Fibroblast of lung (primary cell): ENCODE results near the gene DNM1. TPM values are rescaled to one million over a fixed set of nuclear protein-coding genes. Genes with fewer than 3 reads are reported as not detected.

Experiments used
- DNase-seq, 2 donors: peaks; one replicate each; pipeline versions ENCODE4 v3.0.0 to v3.0.0-alpha.2; 2010; ENCODE audit warnings: low read depth in 2 of 2
- H2AFZ ChIP-seq: 2 replicates; pipeline ENCODE4 v1.5.1; 2012; ENCODE audit warnings: low read length, control low read depth, inconsistent platforms
- H3K27ac ChIP-seq: 2 replicates; pipeline ENCODE4 v1.5.1; 2011; ENCODE audit warnings: low read length, control low read depth; ENCODE audit not compliant: insufficient read depth
- H3K27me3 ChIP-seq: 2 replicates; pipeline ENCODE4 v1.5.1; 2011; ENCODE audit warnings: mild to moderate bottlenecking, low read length; ENCODE audit not compliant: control insufficient read depth, insufficient read depth
- H3K36me3 ChIP-seq: 2 replicates; pipeline ENCODE4 v1.5.1; 2011; ENCODE audit warnings: low read length; ENCODE audit not compliant: control insufficient read depth, insufficient read depth
- H3K4me1 ChIP-seq: 2 replicates; pipeline ENCODE4 v1.5.1; 2011; ENCODE audit warnings: low read length; ENCODE audit not compliant: control insufficient read depth, insufficient read depth; ENCODE audit errors: extremely low read depth
- H3K4me2 ChIP-seq: 2 replicates; pipeline ENCODE4 v1.5.1; 2011; ENCODE audit warnings: low read length, control low read depth; ENCODE audit not compliant: insufficient read depth; ENCODE audit errors: extremely low read depth
- H3K4me3 ChIP-seq, 4 experiments: fragments of 200-600 bp in 1 of 4; sonication (generic) in 1 of 4; replicated peaks in 1 of 4; 2 replicates each; pipeline ENCODE4 v1.5.1; 2011 to 2016; ENCODE audit warnings: low read length in 4 of 4, low read depth in 3 of 4, mild to moderate bottlenecking in 3 of 4, control low read depth in 2 of 4, inconsistent platforms in 1 of 4, mixed read lengths in 1 of 4; ENCODE audit not compliant: insufficient read depth in 1 of 4; ENCODE audit errors: control extremely low read depth in 1 of 4
- H3K79me2 ChIP-seq: 2 replicates; pipeline ENCODE4 v1.5.1; 2012; ENCODE audit warnings: mild to moderate bottlenecking, low read length, inconsistent platforms; ENCODE audit not compliant: control insufficient read depth, insufficient read depth
- H3K9ac ChIP-seq: 2 replicates; pipeline ENCODE4 v1.5.1; 2011; ENCODE audit warnings: mild to moderate bottlenecking, low read length, control low read depth; ENCODE audit not compliant: insufficient read depth
- H3K9me3 ChIP-seq: 2 replicates; pipeline ENCODE4 v1.5.1; 2012; ENCODE audit warnings: low read depth, low read length; ENCODE audit not compliant: control insufficient read depth, insufficient read depth
- H4K20me1 ChIP-seq: 2 replicates; pipeline ENCODE4 v1.5.1; 2011; ENCODE audit warnings: low read length; ENCODE audit not compliant: control insufficient read depth, insufficient read depth; ENCODE audit errors: extremely low read depth
- CTCF ChIP-seq, 2 donors: IDR thresholded peaks in 1 of 2; conservative IDR thresholded peaks in 1 of 2; 1 replicate in 1 of 2; 2 replicates in 1 of 2; pipeline ENCODE4 v1.5.1; 2011 to 2012; ENCODE audit warnings: low read length in 2 of 2, control low read depth in 1 of 2, inconsistent platforms in 1 of 2, low read depth in 1 of 2, mild to moderate bottlenecking in 1 of 2
- EZH2 ChIP-seq: IDR thresholded peaks from 2 replicates; pipeline ENCODE4 v1.5.1; 2012; ENCODE audit warnings: low read length, control low read depth, mild to moderate bottlenecking; ENCODE audit errors: missing control alignments
- polyA plus RNA-seq, 2 donors: library from polyadenylated mRNA; depleted of rRNA in 1 of 2; stranded (reverse) in 1 of 2; unstranded in 1 of 2; fragments of >200 nt; gene quantifications; 2 replicates each; pipeline ENCODE4 v1.2.1, GENCODE V29; 2011 to 2012; ENCODE audit warnings: missing spikeins in 1 of 2
- total RNA-seq: library from RNA; depleted of rRNA; stranded (reverse); fragments of >200 nt; gene quantifications from 2 replicates; pipeline ENCODE4 v1.2.1, GENCODE V29; 2014

DNM1 gene
- total and polyA plus RNA-seq, 2 donors (not counting 1 experiment from before 2014, with no cell fraction given) = 3.7 to 30.4 TPM

- Histone ChIP-seq H3K27me3 (no peaks in the 10 kb centered on the region), H3K4me1 (peaks cover 23% of the 10 kb centered on the region), H4K20me1 (no peaks in the 10 kb centered on the region), H3K9ac (no peak overlapping the region), H3K36me3 (peaks cover 2% of the 10 kb centered on the region), H3K9me3 (no peaks in the 10 kb centered on the region), H2AFZ (peak overlapping the region; percentile 64), H3K4me2 (no peak overlapping the region), H3K4me3 (no peak overlapping the region), H3K79me2 (no peaks in the 10 kb centered on the region), H3K27ac (peak overlapping the region; percentile 10)
- TF ChIP-seq CTCF (conservative IDR thresholded peaks at IDR 0.05 in 1 of 2, IDR thresholded peaks at IDR 0.05 in 1 of 2; ENCODE audit: low read depth in 1 of 2, low read length in 2 of 2) (no peak), EZH2 (no peak)
- DNase-seq = no peak
These were observed 43.3 kb downstream of the DNM1 start for GRCh38 chr9:128246471-128246870.

- no peak for DNase-seq
These were observed 44.1 kb downstream of the DNM1 start for GRCh38 chr9:128247226-128247803.

DNA sequence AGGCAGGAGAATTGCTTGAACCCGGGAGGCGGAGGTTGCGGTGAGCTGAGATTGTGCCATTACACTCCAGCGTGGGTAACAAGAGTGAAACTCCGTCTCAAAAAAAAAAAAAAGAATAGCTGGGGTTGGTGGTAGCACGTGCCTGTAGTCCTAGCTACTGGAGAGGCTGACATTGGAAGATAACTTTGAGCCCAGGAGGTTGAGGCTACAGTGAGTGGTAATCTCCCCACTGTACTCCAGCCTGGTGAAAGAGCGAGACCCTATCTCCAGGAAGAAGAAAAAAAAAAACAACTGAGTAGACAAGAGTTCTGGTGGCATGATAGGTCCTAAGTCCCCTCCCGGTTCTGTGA is 46.4 kb downstream of the DNM1 start:
- no peaks in the 10 kb centered on the region for H3K9me3 ChIP-seq
- H3K4me3 ChIP-seq = no peak overlapping the region
- no peak for DNase-seq
- no peak for TF ChIP-seq EZH2
- TF ChIP-seq CTCF (conservative IDR thresholded peaks at IDR 0.05 in 1 of 2, IDR thresholded peaks at IDR 0.05 in 1 of 2; ENCODE audit: low read depth in 1 of 2, low read length in 2 of 2) = no peak
- H4K20me1 ChIP-seq = no peaks in the 10 kb centered on the region
- no peak overlapping the region for H3K4me2 ChIP-seq
- no peaks in the 10 kb centered on the region for H3K79me2 ChIP-seq
- H3K27ac ChIP-seq = no peak overlapping the region
- H2AFZ ChIP-seq = no peak overlapping the region
- peaks cover 13% of the 10 kb centered on the region for H3K4me1 ChIP-seq
- H3K27me3 ChIP-seq = no peaks in the 10 kb centered on the region
- H3K36me3 ChIP-seq = peaks cover 2% of the 10 kb centered on the region
- no peak overlapping the region for H3K9ac ChIP-seq

More at GRCh38 chr9:128247226-128247803, 44.1 kb downstream of the DNM1 start:
- Histone ChIP-seq H3K9me3 (no peaks in the 10 kb centered on the region), H3K4me1 (peaks cover 23% of the 10 kb centered on the region), H4K20me1 (no peaks in the 10 kb centered on the region), H3K4me2 (no peak overlapping the region), H3K9ac (no peak overlapping the region), H3K4me3 (no peak overlapping the region), H3K27ac (no peak overlapping the region), H2AFZ (no peak overlapping the region), H3K27me3 (no peaks in the 10 kb centered on the region), H3K36me3 (peaks cover 2% of the 10 kb centered on the region), H3K79me2 (no peaks in the 10 kb centered on the region)
- TF ChIP-seq CTCF (conservative IDR thresholded peaks at IDR 0.05 in 1 of 2, IDR thresholded peaks at IDR 0.05 in 1 of 2; ENCODE audit: low read depth in 1 of 2, low read length in 2 of 2) (no peak), EZH2 (no peak)
